SH-SY5Y (cell line): Measurements from ENCODE around the gene RFTN1.

Source experiments
- GATA2 ChIP-seq: IDR thresholded peaks from 2 replicates; pipeline ENCODE4 v1.6.1; 2011; ENCODE audit warnings: mild to moderate bottlenecking, low read depth, low read length
- GATA3 ChIP-seq: IDR thresholded peaks from 2 replicates; pipeline ENCODE4 v1.6.1; 2011; ENCODE audit warnings: low read depth, mild to moderate bottlenecking, low read length, moderate library complexity

Gene RFTN1

DNA sequence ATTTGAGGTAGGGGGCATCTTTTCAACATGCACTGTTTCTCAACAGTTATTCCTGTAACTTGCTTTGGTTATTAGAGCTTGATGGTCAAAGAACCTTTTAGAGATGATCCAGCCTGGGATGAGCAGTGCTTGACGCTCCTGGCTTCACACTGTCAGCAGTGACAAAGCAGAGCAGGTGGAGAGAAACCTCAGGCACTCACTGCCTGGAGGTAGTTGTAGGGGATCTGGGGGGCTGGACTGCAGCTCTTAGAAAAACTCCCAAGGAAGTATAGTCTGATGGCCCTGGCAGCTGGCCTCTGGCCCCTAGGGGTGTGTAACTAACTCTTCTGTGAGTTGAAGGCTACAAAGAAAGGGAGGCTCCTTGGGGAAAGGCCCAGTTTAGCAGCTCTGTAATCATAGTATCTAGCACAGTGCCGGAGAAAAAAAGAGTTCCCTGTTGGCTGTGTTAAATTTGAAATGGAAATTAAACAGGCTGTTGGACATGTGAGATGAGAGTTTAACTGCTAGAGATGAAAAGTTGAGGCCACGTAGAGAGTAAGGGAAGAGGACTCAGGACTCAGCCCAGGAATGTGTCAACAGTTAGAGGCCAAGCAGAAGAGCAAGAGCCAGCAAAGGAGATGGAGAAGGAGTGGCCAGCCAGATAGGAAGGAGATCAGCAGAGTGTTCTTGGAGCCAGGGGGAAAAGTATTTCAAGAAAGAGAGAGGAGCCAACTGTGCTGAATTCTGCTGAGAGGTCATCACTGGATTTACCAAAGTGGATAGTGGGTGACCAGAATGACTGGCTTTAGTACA is 234.3 kb downstream of the RFTN1 start:
- no peak for TF ChIP-seq GATA3
- TF ChIP-seq GATA2 = no peak

DNA sequence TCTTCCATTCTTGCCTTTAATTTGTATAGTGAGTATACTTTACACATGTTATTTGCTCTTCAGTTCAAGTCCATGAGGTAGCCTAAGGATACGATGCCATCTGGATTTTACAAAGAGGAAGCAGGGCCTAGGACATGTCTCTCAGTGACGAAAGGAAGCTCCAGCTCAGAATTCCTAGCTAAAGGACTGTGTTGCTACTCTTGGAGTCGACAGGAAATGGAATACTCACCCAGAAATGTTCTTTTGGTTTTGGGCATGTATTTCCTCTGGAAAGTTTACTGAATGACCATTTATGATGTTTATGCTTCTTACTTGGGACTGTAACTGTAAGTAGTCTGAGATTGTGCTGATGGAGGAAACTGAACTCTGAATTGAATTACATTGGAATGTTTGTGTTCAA is 236.0 kb downstream of the RFTN1 start:
- TF ChIP-seq GATA3 (no peak), GATA2 (no peak)

DNA sequence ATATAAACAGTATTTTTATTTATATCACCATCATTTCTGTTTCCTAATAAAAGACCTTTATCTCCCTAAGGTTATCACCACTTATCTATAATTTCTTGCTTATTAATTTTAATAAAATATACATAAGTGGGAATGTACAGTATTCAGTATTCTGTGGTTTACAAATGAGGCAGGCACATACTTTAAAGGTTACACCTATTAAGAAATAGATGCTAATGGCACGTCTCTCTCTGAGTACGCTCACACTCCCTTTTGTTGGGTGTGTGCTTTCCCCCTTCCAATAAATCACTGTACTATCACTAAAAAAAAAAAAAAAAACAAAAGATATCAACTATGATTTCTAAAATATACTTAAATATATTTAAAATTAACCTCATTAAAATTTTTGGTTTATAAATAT is 239.6 kb downstream of the RFTN1 start:
- no peak for TF ChIP-seq GATA3
- TF ChIP-seq GATA2 = no peak

DNA sequence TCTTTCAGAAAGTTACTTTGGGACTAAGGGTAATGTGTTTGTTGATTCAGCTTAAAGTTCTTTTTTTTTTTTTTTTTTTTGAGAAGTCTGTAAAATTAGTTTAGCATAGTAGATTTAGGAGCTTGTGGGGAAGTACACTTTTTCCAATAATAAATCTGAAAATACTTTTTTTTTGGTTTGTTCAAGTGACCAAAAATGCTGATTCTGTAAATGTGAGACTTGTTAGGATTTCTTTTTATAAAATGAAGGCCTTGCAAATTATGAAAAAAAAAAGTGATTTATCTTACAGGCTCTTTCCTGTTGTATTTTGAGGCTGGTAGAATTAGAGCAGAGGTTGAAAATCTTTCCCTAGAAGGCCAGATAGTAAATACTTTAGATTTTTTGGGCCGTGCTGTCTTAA is 240.9 kb downstream of the RFTN1 start:
- TF ChIP-seq GATA2 (no peak), GATA3 (no peak)

DNA sequence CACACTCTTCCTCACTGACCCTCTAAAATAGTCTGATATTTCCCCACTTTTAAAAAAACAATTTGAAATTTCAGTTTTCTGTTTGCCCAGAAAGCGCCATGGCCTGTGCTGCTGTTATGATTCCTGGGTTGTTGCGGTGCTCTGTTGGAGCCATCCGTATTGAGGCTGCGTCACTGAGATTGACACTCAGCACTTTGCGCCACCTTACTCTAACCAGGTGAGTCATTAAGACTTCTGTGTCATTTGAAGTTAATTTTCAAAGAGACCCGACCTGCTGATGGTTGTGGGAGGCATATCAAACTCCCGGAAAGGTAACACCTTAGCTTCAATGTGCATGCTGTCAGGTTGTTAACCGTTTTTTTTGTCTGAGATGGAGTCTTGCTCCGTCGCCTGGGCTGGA is 242.6 kb downstream of the RFTN1 start:
- TF ChIP-seq GATA2 = no peak
- no peak for TF ChIP-seq GATA3

DNA sequence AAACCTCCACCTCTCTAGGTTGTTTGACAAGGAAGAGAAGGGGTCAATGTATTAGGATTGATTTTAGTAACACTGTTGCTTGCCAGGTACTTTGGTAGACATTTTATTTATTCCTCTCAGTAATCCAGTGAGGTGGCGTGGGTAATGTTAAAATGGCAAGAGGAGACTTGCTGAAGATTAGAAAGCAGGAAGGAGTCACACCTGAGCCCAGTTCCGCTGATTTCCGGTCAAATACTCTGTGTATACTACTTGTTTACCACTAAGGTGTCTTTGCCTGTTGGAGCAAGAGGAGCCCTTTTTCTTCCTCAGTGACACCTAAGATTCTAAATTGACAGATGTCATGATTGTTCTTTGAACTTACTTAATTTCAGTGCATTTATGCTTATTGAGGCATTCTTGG is 246.8 kb downstream of the RFTN1 start:
- TF ChIP-seq GATA2 (no peak), GATA3 (no peak)
